GM12892 (cell line): ENCODE results near the gene IGFBPL1.

Experiments
- POLR2A ChIP-seq: IDR thresholded peaks from 2 replicates; pipeline ENCODE4 v1.6.1; 2011; ENCODE audit warnings: low read depth, low read length, control low read depth
- TAF1 ChIP-seq: IDR thresholded peaks from 2 replicates; pipeline ENCODE4 v1.6.1; 2011; ENCODE audit warnings: low read depth, mild to moderate bottlenecking, control low read depth, low read length, borderline replicate concordance

- TF ChIP-seq POLR2A, result no peak
- TF ChIP-seq TAF1, result no peak
These were observed 664 bp upstream of the IGFBPL1 start for GRCh38 chr9:38424918-38425317.
